Measurements from ENCODE around the gene KIZ.

- TF ChIP-seq TEAD4 (CRISPR knock-in tag; IDR thresholded peaks at IDR 0.05) (no peak), CTCF (IDR thresholded peaks at IDR 0.05) (no peak), IRF2 (CRISPR knock-in tag; IDR thresholded peaks at IDR 0.05; ENCODE audit: borderline replicate concordance, low read depth) (no peak), JAZF1 (CRISPR knock-in tag; IDR thresholded peaks at IDR 0.05) (no peak), JUN (CRISPR knock-in tag; IDR thresholded peaks at IDR 0.05) (no peak), ZBTB21 (CRISPR knock-in tag; IDR thresholded peaks at IDR 0.05; ENCODE audit: borderline replicate concordance) (no peak), SP1 (CRISPR knock-in tag; conservative IDR thresholded peaks at IDR 0.05) (no peak), ZNF138 (CRISPR knock-in tag; conservative IDR thresholded peaks at IDR 0.05) (no peak), NR2C2 (CRISPR knock-in tag; IDR thresholded peaks at IDR 0.05) (no peak), FOXP1 (CRISPR knock-in tag; IDR thresholded peaks at IDR 0.05; ENCODE audit: borderline replicate concordance) (no peak), NFE2L1 (CRISPR knock-in tag; IDR thresholded peaks at IDR 0.05) (no peak), IRF1 (CRISPR knock-in tag; IDR thresholded peaks at IDR 0.05) (no peak)
- TF ChIP-seq, protein P1, sequence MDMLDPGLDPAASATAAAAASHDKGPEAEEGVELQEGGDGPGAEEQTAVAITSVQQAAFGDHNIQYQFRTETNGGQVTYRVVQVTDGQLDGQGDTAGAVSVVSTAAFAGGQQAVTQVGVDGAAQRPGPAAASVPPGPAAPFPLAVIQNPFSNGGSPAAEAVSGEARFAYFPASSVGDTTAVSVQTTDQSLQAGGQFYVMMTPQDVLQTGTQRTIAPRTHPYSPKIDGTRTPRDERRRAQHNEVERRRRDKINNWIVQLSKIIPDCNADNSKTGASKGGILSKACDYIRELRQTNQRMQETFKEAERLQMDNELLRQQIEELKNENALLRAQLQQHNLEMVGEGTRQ (CRISPR knock-in tag; IDR thresholded peaks at IDR 0.05) = no peak
Observed at GRCh38 chr20:21090111-21090618, 35.7 kb upstream of the KIZ start.
